CD4-positive, alpha-beta T cell treated with Interleukin-15 for 1 hour (primary cell): ENCODE data around the gene MACROD2.

Source experiments
- DNase-seq: peaks from one replicate; pipeline ENCODE4 v3.0.0-alpha.2; 2020

The MACROD2 gene

DNA sequence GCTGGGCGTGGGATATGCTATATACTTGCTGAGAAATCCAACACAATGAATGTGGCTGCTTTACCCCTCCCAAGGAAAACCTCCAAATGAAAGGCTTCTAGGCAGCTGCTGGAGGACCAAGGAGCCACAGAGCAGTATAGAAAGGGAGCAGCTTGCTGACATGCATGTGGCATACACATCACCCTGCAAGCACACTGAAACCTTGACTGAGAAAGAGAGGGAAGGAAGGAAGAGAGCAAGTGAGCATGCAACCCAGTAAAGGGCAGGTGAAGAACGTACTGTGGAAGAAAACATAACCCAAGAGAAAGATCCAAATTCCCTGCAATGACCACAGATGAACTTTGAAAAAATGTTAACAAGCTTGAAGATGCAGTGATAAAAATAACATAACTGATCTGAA lies 2034.9 kb downstream of the MACROD2 start:
- no peak for DNase-seq

DNA sequence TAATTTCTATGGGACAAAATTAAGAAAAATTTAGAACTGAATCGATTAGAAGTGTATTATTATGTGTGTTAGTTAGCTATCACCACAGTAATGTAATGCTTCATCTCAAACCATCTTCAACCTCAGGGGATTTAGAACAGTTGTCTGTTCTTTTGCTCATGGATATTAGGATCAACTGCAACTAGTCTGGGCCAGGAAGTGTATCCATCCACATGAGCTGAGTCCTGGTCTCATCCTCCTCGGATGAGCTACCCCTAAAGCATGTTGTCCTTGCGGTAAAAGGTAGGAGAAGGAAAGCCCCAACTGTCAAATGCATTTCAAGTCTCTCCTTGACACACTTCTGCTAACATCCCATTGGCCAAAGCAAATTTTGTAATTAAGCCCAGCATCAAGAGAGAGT lies 2040.3 kb downstream of the MACROD2 start:
- DNase-seq = no peak

DNA sequence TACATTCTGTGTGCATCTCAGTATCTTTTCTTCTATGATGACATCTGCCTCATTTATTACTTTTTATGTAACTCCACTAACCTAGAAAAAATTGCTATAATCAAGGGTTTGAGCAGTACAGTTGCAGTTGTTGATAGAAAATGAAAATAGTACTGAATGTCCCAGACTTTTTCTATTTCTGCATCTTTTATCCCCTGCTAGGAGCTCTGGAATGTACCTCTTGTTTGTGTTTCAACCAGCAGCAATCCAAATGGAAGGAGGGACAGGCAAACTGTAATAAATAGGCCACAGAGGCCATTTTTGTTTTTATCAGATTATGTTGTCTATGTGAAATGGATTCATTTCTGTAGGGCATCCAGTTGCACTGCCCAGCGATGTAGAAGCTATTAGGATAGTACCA lies 2041.0 kb downstream of the MACROD2 start:
- DNase-seq = no peak

DNA sequence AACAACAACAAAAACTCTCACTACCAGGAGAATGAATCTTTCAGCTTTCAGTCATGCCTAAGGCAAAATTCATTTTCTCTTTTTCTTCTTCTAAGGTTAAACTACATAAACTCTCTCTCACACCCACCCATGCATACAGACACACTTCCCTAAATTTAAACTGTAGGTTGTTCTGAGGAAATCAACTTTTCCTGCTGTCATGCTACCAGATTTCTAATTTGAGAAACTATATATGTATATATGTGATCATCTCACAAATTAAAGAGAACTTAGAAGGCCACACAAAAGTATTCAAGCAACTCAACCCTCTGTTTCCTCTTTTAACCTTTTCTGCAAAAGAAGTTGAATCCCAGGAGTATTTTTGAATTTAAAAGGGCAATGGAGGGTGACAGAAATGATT lies 2045.4 kb downstream of the MACROD2 start:
- DNase-seq = no peak

DNA sequence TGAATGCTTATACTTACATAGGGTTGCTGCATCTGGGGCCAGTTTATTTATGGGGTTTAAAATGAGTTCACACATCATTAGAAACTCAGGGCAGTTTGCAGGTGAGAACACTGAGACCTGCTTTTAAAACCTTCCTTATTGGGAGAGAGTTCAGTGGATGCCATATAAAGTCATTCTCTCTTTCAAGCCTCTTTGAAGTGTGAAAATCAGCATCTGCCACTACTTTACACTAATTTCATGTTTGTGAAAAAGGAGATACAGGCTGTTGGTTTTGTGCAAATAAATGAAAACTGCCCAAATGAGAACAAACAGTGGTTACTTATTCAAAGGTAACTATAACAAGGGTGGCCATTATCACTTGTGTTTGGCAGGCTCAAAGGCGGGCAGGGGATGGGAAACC lies 2047.4 kb downstream of the MACROD2 start:
- no peak for DNase-seq

DNA sequence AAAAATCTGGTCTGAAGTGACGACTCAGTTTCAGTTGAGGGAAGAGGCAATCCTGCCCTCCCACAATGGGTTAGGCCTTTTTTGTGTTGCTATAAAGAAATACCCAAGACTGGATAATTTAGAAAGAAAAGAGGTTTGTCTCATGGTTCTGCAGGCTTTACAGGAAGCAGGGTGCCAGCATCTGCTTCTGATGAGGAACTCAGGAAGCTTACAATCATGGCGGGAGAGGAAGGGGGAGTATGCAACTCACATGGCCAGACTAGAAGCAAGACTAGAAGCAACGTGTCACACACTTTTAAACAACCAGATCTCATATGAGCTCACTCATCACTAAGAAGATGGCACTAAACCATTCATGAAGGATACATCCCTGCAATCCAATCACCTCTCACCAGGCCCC lies 2048.6 kb downstream of the MACROD2 start:
- no peak for DNase-seq

DNA sequence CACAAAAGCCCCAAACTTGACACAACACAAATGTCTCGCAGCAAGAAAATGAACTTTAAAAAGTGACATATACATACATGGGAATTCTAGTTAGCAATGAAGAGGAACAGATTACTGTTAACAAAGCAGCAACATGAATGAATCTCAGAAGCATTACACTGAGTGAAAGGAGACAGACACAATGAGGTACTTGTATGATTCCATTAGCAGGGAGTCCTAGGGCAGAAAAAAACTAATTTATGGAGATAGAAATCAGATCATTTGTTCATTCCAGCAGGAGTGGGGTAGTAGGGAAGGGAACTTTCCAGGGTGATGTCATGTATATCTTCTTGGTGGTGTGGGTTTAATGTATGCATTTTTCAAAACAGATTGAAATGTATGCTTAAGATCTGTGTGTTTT lies 2053.6 kb downstream of the MACROD2 start:
- no peak for DNase-seq

DNA sequence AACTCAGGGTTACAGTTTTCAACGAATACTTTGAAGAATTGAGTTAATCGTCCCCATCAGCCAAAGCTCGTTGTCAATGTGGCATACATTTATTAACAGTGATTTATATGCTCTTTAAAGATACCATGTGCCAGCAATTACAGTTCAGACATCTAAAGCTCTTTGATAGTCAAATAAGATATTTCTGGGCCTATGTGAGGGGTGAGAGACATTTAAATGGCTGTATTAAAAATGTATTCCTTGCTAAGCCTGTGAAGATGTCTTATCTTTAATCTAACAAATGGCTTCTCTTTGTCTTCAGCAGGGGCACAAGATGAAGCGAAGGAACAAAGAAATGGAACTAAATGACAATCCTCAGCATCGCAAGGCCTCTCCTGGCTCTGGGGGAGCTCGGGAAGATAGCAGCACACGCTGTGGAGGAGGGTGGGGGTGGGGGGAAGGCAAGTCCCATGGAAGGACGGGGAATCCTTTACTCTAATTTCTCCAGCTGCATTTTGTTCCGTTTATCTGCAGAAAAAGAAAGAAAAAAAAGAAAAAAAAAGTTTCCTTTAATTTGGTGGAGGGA lies 2054.3 kb downstream of the MACROD2 start:
- DNase-seq = no peak

DNA sequence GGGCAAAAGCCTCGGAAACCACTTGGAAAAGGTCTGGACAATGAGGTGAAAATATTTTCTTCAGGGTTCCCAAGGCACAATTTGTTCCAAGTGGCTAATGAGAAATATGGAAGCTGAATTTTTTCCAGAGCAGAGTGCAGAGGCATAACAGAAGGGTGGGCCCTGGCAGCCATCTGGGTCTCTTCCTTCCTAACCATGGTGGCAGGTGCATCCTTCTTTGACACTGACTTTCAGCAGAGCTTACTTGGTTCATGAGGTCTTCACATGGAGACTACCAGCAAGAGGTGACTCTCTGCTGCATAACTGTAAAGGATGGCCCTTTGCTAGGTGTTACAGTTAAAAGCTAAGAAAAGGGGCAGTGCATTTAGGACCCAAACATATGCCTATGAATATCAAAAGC lies 2055.1 kb downstream of the MACROD2 start:
- no peak for DNase-seq

DNA sequence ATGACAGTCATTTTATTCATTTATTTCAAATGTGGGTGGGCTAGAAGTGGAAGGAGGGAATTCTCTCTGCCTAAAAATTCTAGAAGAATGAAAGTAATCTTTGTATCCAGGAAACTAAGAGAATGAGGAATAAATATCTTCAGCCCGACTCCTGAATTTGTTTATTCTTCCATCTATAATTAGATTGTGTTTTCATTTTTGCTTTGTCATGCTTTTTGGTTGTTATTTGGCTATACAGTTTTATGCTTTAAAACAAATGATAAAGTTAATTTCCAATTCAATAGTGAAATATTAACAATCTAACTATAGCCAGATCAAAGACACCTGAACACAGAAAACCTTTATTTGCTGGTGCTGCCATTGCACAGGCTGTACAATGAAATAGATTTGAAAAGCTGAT lies 2056.7 kb downstream of the MACROD2 start:
- no peak for DNase-seq

DNA sequence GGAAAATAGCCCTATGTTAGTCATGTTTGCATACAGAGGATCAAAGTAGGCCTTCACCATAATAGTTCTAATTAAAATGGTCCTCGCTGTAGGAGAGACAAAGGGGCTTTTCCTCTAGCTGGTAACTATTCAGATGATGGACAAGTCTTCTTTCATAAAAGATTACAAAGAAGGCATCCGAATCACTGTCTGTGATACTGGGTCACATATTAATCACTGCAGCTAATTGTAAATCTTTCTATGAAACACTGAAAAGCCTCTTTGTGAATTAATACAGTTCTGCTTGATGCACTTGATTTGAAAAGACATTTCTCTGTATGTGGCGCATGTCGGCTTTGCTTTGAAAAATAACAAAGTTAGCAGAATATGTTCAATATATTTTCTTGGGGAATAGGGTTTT lies 2057.1 kb downstream of the MACROD2 start:
- DNase-seq = no peak

DNA sequence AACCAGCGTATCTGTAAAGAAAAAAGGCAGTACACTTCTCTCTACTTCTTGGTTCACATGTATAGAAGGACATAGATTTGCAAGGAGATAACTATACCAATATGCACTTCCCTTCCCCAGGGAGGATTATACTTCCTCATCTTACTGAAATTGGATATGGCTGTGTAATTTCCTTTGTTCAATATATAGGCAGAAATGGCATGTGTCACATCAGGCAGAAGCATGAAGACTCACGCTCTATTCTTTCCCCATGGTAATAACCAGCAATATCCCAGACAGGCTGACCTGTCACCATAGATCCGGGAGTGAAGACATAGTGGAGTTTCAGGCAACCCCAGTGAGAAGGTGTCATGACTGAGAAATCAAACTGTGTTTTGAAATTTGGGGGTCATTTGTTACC lies 2059.7 kb downstream of the MACROD2 start:
- no peak for DNase-seq

DNA sequence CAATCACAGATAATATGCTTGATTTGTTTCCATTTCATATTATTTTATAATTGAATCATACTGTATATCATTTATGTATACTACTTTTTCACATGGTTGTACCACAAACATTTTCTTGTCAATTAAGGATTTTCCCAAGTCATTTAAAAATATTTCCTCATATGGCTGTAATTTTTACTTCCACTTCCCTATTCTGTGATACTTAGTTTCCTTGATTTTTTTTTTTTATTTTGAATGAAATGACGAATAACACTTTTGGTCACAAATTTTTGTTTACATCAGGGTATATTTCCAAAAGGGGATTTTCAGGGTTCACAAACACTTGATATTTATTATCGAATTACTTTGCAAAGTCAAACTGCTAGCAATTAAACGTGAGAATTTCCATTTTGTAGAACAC lies 2062.3 kb downstream of the MACROD2 start:
- no peak for DNase-seq

DNA sequence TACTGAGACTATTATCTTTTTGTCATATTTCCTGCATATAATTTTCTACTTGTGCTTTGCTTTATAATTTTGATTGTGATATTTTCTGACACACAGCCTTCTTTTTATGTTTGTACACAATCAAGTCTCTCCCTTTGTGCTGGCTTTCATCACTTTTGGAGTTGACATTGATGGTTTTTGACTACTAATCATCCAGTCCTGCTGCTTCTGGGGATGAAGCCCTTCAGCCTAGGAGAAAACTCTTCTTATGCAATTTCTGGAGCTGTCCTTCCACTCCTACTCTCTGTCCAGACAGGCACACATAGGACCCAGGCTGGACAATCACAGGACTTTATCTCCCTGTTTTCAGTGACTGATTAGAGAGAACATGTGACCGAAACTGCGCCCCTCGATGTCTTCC lies 2063.0 kb downstream of the MACROD2 start:
- DNase-seq = no peak

DNA sequence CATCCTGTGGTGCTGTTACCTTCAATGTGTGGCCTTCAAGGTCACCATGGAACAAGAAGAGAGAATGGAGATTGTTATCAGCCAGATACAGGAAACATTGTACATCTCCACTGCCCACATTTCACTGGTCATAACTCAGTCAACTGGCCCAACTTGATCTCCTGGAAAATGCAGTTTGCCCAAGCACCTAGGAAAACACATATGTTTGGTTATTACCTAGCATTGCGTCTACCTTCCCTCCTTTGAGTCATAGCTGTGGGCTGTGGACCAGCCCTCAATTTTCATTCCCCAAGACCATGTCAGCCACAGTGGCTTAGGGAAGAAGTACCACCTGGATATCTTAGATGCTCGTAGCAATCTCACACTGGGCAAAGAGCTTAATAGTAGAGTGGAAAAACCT lies 2064.5 kb downstream of the MACROD2 start:
- DNase-seq = no peak

DNA sequence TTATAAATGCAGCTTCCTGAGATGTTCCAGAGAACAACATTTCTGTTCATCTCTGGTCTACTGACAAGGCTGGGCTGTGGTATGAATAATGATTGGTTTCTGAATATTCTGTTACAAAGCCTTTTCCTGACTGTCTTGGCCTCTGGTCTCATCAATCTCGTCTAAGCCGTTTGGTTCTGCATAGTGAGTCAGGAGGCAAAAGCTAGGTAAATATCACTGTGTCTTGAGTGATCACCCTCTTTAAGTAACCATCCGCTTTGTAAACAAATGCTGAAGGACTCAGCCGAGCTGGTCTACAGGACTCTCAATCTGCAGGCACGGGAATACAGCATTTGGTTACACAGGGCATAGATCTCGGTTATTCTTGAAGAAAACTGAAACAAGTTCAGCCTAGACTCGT lies 2066.0 kb downstream of the MACROD2 start:
- DNase-seq = no peak

DNA sequence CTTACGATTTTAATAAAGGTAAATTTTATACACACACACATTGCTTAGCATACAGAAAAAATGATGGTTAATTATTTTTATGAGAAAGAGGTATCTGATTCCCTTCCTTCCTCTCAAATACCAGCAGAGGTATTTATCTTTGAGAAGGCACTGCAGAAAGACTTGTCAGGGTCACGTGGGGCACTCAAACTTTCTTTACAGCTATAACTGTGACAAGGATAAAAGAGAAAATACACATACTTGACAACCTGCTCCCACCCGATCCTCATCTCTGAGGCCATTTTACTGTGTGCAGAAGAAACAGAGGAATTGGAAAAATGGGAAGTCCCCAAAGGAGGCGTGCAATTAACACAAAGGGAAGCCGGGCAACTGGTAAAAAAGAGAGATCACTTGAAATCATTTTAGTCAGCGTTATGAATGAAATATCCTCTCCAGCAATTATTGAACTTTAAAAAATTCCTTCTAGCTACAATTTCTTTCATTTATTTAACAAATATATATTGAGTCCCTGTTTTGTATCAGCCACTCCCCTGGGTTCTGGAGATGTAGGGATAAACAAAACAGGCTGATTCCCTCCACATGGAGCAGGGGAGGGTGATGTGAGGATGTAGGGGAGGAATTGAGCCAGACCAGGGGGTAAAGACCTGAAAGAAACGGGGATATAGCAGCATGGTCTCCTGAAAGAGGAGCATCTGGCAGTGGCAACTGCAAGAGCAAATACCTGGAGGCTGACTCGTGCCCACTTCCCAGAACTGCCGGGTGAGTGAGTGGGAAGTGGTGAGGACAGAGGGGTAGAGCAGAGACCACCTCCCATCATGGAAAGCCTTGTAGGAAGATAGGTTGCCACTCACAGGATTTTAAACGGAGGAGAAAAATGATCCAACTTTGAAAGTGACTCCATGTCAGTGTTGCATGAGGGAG lies 2067.6 kb downstream of the MACROD2 start:
- no peak for DNase-seq

DNA sequence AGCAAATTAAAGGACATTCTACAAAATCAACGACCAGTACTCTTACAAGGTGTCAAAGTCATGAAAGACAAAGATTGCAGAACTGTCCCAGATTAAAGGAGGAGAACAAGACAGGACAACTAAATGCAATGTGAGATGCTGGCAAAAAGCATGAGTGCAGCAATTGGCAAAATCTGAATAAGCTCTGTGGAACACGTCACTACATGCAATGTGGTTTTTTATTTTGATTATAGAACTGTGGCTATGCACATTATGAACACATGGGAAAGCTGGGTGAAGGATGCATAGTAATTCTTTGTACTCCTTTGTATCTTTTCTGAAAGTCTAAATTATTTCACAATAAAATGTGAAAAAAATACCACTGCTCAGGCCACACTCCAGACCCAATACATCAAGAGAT lies 2068.6 kb downstream of the MACROD2 start:
- DNase-seq = no peak

DNA sequence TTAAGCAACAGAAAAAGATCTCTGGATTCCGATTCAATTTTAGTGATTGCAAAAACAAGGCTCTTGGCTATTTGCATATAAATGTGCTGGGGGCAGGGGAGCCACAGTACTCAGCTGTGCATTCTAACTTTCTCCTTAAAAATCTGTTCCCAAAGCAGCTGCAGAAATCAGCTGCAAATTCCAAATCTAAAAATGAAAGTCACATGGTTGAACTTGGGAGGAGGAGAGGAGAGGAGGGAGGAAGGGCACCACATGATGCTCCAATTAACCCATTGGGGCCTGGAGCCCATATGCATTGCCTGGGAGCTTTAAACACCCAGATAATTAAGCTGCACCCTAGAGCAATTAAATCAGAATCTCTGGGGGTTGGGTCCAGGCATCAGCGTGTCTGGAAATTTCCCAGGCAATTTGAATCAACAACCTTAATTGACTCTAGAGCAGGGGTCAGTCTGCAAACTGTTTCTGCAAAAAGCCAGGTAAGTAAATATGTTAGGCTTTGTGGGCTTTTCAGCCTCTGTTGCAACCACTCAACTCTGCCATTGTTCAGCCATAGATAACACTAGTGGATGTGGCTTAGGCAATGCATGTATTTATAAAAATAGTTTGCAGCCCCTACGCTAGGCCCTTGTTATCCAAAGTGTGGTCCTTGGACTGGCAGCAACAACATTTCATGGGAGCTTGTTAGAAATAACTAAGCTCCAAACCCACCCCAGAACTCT lies 2069.8 kb downstream of the MACROD2 start:
- no peak for DNase-seq

DNA sequence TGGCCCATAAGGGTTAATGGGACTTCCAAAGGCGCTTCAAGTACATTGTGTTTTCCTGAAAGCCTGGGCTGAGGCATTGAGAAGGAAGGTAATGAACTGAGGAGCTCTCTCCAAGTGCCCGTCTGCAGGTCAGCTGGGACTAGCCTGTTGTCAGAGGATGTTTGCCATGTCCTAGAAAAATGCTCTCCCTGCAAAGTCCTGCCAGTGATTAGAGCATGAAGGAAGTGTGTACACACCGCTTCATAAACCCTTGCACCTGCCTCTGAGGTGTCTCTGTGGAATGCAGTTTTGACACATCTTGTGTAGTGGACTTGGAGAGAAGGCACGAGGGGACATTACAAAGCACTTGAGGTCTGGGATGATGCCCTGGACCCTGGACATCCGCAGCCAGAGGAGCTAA lies 2071.3 kb downstream of the MACROD2 start:
- no peak for DNase-seq

DNA sequence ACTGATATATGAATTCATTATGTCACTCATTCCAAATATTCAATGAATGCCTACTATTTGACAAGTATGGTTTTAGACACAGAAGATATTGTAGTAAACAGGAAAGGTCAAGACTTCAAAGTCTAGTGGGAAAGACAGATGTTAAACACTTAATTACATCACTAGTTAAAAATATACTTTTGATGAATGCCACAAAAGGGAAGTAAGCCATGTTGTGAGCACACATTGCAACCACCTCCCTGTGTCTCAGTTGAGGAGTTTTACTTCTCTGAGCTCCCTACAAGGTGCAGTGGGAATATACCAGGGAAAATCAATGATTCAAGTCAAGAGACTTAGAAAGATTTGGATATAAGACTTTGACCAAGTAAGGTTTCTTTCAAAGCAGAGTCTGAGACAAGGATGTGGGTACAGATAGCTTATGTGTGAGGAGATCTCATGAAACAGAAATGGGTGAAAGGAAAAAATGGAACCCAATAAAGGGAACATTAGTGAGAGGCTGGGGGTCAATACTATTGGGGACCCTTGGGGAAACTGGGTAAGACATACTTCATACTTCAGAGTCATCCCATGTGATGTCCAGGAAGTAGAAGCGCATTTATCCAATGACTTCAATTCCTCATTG lies 2074.2 kb downstream of the MACROD2 start:
- DNase-seq = no peak

DNA sequence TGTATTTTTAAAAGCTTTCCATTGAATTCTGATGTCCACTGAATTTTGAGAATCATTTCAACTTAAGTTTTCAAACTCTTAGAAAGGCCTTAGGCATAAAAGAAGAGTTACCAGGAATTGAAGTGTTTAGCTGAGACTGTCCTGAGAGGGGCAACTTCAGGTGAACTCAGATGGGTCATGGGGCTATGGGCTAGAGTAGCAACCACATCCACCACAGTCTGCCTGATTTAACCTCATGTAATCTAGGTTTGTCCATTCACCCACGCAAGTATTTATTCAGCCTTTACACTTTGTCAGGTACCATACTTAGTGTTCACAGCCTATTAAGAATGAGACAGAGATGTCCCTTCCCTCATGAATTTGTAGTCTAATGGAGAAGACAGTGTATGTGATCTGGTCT lies 2076.9 kb downstream of the MACROD2 start:
- no peak for DNase-seq

DNA sequence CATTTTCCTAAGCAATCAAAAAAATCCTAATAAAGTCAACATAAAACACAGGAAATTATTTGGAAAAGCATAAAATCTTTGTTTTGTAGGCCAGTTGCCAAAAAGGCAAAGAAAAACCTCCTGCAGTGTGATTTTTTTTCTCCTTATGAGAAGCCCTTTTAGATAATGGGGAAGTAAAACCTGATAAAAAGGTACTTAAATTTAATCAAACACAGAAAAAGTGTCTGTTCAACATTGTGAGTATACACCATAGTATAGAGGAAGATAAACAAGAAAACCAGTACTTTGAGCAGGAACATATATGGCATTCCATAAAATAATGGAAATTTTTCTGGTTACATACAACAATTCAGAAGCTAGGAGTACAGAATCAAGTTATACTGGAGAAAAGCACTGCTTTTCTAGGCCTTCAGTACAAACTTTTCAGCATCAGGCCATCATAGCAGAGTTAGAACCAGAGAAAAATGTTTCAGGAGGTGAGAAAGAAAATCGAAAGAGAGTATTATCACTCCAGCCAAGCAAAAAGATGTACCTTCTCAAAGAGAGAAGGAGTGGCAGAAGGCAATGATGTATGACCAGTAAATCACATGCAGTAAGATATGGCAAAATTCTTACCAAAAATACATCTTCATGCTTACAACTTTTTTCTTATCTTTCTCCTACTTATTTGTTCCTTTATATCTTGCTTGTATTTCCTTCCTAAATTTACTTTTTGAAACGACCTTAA lies 2083.0 kb downstream of the MACROD2 start:
- DNase-seq = no peak
